Mucosa of descending colon (tissue), 3 donors: Measurements from ENCODE around the gene PTPRK. TPM values are rescaled to one million over a fixed set of nuclear protein-coding genes. Genes with fewer than 3 reads are reported as not detected.

Experiments
- ATAC-seq: fragments of 200-7000 bp; cut with Tn5 transposase; one replicate; pipeline ENCODE4 v1.9.1; 2020; ENCODE audit warnings: mild to moderate bottlenecking, moderate library complexity
- DNase-seq, 3 donors: peaks; one replicate each; pipeline ENCODE4 v3.0.0-alpha.2; 2020
- H3K36me3 ChIP-seq: fragments of 200-600 bp; one replicate; pipeline ENCODE4 v1.8.0; 2021; ENCODE audit warnings: low read depth, mild to moderate bottlenecking
- H3K4me1 ChIP-seq: fragments of 200-600 bp; one replicate; pipeline ENCODE4 v1.8.0; 2021; ENCODE audit warnings: low read depth, mild to moderate bottlenecking
- H3K4me3 ChIP-seq: fragments of 200-600 bp; one replicate; pipeline ENCODE4 v1.8.0; 2021; ENCODE audit warnings: mild to moderate bottlenecking
- H3K9me3 ChIP-seq: fragments of 200-600 bp; one replicate; pipeline ENCODE4 v1.8.0; 2021; ENCODE audit warnings: mild to moderate bottlenecking
- CTCF ChIP-seq: fragments of 200-600 bp; IDR thresholded peaks from one replicate; pipeline ENCODE4 v1.8.0; 2022; ENCODE audit warnings: antibody characterized with exemption, mild to moderate bottlenecking
- intact Hi-C, 2 donors: fragments of 100-400 bp; cut with DNase I in 1 of 2; cut with micrococcal nuclease in 1 of 2; formaldehyde crosslinking; loops; one replicate each; pipeline versions ENCODE4 v1.11.0 to v1.11.1; 2022; cut with DNase I, micrococcal nuclease
- total RNA-seq, 3 donors: library from RNA; stranded (reverse); fragmentation: NEBNext Ultra II Directional in 2 of 3; extraction: Animal tissue kit (Norgen Biotek cat#: 25700) in 2 of 3; gene quantifications; one replicate each; pipeline versions ENCODE4 v1.2.1 to v1.2.4, GENCODE V29; 2021 to 2023
- donor health status: DM: no; HTN: no; CAD: no; lungs with moderate emphysema.
- donor health status: DM: no; HTN: no; CAD: no.
- donor health status: DM: no; HTN: yes; CAD: no.

PTPRK gene
- total RNA-seq, 3 donors from 2014 or later, result 75.9 to 159 (median 86.7) TPM

- no peak for ATAC-seq
- H3K9me3 ChIP-seq, result no peaks in the 10 kb centered on the region
- DNase-seq, result no peak
- no peak for TF ChIP-seq CTCF
- no peak overlapping the region for H3K4me3 ChIP-seq
- intact Hi-C loops, result no loop called here
- no peaks in the 10 kb centered on the region for H3K4me1 ChIP-seq
- no peaks in the 10 kb centered on the region for H3K36me3 ChIP-seq
Measured at GRCh38 chr6:128069188-128069587, 451.2 kb downstream of the PTPRK start.

- H3K4me3 ChIP-seq, result no peak overlapping the region
- intact Hi-C loops, result no loop called here
- no peaks in the 10 kb centered on the region for H3K36me3 ChIP-seq
- ATAC-seq (no peak), DNase-seq (no peak)
- TF ChIP-seq CTCF, result no peak
- H3K4me1 ChIP-seq, result no peaks in the 10 kb centered on the region
- no peaks in the 10 kb centered on the region for H3K9me3 ChIP-seq
Measured at GRCh38 chr6:128068119-128068479, 452.3 kb downstream of the PTPRK start.

GRCh38 chr6:128067446-128068118 lies 452.8 kb downstream of the PTPRK start:
- no peak for TF ChIP-seq CTCF
- intact Hi-C loops, result no loop called here
- ATAC-seq, result no peak

GRCh38 chr6:128065072-128065471 lies 455.3 kb downstream of the PTPRK start:
- ATAC-seq (no peak), DNase-seq (no peak)
- no peak for TF ChIP-seq CTCF
- no peaks in the 10 kb centered on the region for H3K4me1 ChIP-seq
- no peak overlapping the region for H3K4me3 ChIP-seq
- H3K9me3 ChIP-seq, result no peaks in the 10 kb centered on the region
- H3K36me3 ChIP-seq, result no peaks in the 10 kb centered on the region
- intact Hi-C loops, result no loop called here

More at GRCh38 chr6:128067446-128068118, 452.8 kb downstream of the PTPRK start:
- Histone ChIP-seq H3K4me3 (no peak overlapping the region), H3K4me1 (no peaks in the 10 kb centered on the region), H3K36me3 (no peaks in the 10 kb centered on the region), H3K9me3 (no peaks in the 10 kb centered on the region)
- DNase-seq, result no peak

- no peak for TF ChIP-seq CTCF
- DNase-seq (no peak), ATAC-seq (no peak)
- H3K9me3 ChIP-seq, result no peaks in the 10 kb centered on the region
- intact Hi-C loops, result no loop called here
- H3K4me1 ChIP-seq, result no peaks in the 10 kb centered on the region
- no peaks in the 10 kb centered on the region for H3K36me3 ChIP-seq
- no peak overlapping the region for H3K4me3 ChIP-seq
Measured at GRCh38 chr6:128064540-128064895, 455.9 kb downstream of the PTPRK start.
